ENCODE results near the gene PDE4B.

DNA sequence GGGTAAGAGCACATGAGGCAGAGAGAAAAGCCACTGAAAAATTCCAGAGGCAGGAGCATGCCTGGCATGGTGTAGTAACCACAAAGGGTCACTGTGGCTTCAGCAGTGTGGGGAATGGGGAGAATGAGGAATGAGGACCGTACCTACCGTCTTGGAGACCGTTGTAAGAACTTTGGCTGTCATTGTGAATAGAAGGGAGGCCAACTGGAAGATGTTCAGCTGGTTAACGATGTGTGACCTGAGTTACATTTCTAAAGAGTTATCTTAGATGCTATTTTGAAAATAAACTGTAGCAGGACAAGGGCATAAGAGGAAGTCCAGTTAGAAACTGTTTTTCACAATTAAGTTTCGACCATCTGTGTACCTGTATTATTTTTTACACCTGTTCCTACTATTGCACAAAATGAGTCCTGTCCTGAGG, 375.8 kb downstream of the PDE4B start:
- TF ChIP-seq, protein P1, sequence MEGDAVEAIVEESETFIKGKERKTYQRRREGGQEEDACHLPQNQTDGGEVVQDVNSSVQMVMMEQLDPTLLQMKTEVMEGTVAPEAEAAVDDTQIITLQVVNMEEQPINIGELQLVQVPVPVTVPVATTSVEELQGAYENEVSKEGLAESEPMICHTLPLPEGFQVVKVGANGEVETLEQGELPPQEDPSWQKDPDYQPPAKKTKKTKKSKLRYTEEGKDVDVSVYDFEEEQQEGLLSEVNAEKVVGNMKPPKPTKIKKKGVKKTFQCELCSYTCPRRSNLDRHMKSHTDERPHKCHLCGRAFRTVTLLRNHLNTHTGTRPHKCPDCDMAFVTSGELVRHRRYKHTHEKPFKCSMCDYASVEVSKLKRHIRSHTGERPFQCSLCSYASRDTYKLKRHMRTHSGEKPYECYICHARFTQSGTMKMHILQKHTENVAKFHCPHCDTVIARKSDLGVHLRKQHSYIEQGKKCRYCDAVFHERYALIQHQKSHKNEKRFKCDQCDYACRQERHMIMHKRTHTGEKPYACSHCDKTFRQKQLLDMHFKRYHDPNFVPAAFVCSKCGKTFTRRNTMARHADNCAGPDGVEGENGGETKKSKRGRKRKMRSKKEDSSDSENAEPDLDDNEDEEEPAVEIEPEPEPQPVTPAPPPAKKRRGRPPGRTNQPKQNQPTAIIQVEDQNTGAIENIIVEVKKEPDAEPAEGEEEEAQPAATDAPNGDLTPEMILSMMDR (conservative IDR thresholded peaks at IDR 0.05; ENCODE audit: low read length), result no peak
- no peak for TF ChIP-seq EZH2phosphoT487 (IDR thresholded peaks at IDR 0.05; ENCODE audit: borderline replicate concordance)

All from Loucy (cell line).